Immature natural killer cell (primary cell): ENCODE measurements around the gene EPB41L2. TPM values are rescaled to one million over a fixed set of nuclear protein-coding genes. Genes with fewer than 3 reads are reported as not detected.
"Not testable (repeated sequence)": the region's sequence is repeated elsewhere in the genome, so short reads cannot be mapped to it uniquely, and the experiment has no call there.

Experiments
- DNase-seq, 3 donors: peaks; one replicate each; pipeline ENCODE4 v3.0.0; 2022; ENCODE audit warnings: mixed read lengths in 1 of 3
- H3K27ac Mint-ChIP-seq, 6 donors: one replicate each; pipeline ENCODE4 v1.8.0; 2020; ENCODE audit warnings: mixed read lengths in 6 of 6, mild to moderate bottlenecking in 5 of 6, inconsistent platforms in 4 of 6, moderate library complexity in 3 of 6
- H3K27me3 Mint-ChIP-seq, 3 donors: one replicate each; pipeline ENCODE4 v1.8.0; 2020 to 2021; ENCODE audit warnings: low read depth in 3 of 3, mild to moderate bottlenecking in 3 of 3, mixed read lengths in 3 of 3, moderate library complexity in 3 of 3, inconsistent platforms in 1 of 3
- H3K36me3 Mint-ChIP-seq, 3 donors: one replicate each; pipeline ENCODE4 v1.8.0; 2020; ENCODE audit warnings: mixed read lengths in 3 of 3, inconsistent platforms in 2 of 3, mild to moderate bottlenecking in 2 of 3
- H3K4me1 Mint-ChIP-seq, 2 donors: one replicate each; pipeline ENCODE4 v1.8.0; 2020; ENCODE audit warnings: inconsistent platforms in 2 of 2, mild to moderate bottlenecking in 2 of 2, mixed read lengths in 2 of 2, moderate library complexity in 1 of 2
- H3K4me3 Mint-ChIP-seq, 5 donors: one replicate each; pipeline ENCODE4 v1.8.0; 2020; ENCODE audit warnings: mild to moderate bottlenecking in 5 of 5, mixed read lengths in 5 of 5, inconsistent platforms in 3 of 5, moderate library complexity in 3 of 5
- H3K9me3 Mint-ChIP-seq, 6 donors: one replicate each; pipeline ENCODE4 v1.8.0; 2020; ENCODE audit warnings: mild to moderate bottlenecking in 6 of 6, mixed read lengths in 6 of 6, inconsistent platforms in 4 of 6, moderate library complexity in 3 of 6
- polyA plus RNA-seq, 3 donors: library from polyadenylated mRNA; unstranded; fragments of 300-500 nt; fragmentation: Illumina TruSeq; gene quantifications; one replicate each; pipeline ENCODE4 v1.2.3, GENCODE V29; 2021

EPB41L2 gene
- polyA plus RNA-seq, 3 donors from 2014 or later = 0.81 to 1.3 TPM; not detected in 1

DNA sequence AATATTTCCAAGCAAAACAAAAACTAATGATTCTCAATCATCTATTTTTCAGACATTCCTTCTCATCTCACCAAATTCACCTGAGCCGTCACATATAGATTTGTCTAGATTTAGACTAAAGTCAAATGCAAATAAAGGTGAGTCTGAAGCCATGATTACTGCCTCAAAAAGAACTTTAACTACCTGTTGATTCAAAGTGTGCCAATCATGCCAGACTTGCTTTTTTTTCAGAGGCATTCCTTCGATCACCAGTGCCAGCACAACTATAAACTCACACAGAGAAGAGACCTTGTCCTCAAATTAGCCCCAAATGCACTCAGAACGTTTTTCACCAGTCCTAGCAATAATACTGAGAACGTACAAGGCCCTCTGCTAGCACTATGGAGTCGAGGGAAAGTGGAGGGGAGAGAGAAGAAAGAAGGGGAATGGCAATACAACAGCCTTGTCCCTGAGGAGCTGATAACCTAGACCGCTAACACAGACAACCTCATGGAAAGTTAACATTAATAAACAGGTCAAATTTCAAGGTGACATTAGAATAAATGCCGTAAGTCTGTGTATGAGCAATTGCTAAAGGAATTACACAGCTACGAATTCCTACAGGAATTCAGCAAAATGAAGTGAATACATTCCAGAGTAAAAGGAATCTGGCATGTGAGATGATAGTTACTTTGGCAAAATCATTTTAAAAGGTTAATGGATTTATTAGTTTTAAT, 60.9 kb downstream of the EPB41L2 start:
- H3K4me1 Mint-ChIP-seq = no peaks in the 10 kb centered on the region
- H3K9me3 Mint-ChIP-seq = peaks cover under 1 to 6% (median 5%) of the 10 kb centered on the region in 6 donors
- H3K36me3 Mint-ChIP-seq = peaks cover 0 to 4% (median 3%) of the 10 kb centered on the region in 3 donors
- H3K27me3 Mint-ChIP-seq = peaks cover 2 to 4% (median 3%) of the 10 kb centered on the region in 3 donors
- H3K27ac Mint-ChIP-seq = no peak overlapping the region
- DNase-seq = no peak
- H3K4me3 Mint-ChIP-seq = no peak overlapping the region

DNA sequence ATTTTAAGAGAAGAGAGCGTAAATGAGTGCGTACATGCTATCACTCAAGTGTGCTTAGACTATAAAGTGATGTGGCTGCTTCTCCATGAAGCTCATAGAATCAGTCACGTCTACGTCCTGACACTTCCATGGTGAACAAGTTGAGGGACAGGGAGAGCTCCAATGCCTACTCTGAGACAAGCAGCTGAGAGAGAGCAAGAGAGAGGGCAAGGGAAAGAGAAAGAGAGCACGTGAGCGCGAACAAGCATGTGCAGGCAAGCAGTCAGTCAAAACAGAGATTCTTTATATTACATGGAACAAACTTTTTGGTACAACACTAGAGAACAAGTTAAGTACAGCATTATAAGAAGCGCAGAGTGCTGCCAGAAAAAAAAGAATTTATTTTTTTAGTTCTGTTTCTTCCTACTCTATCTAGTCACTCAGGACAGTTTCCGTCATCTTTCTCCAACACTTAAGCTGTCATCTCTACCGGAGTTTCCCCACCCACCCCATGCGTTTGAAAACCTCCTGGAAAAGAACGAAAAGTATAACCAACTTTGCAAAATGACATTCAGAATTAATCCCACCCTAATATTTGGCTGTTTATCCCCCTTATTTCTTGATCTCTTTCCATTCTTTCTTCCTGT, 61.8 kb downstream of the EPB41L2 start:
- Mint-ChIP-seq H3K36me3 (no peaks in the 10 kb centered on the region), H3K27ac (no peak overlapping the region), H3K4me1 (no peaks in the 10 kb centered on the region), H3K9me3 (no peaks in the 10 kb centered on the region), H3K4me3 (no peak overlapping the region), H3K27me3 (peaks cover 2 to 3% (median 3%) of the 10 kb centered on the region in 3 donors)
- DNase-seq = no peak

GRCh38 chr6:131000544-131000943, 62.5 kb downstream of the EPB41L2 start:
- H3K27ac Mint-ChIP-seq = no peak overlapping the region
- peaks cover 0 to 2% (median 0%) of the 10 kb centered on the region in 6 donors for H3K9me3 Mint-ChIP-seq
- peaks cover 3% of the 10 kb centered on the region in 3 donors for H3K27me3 Mint-ChIP-seq
- no peak overlapping the region for H3K4me3 Mint-ChIP-seq
- no peak for DNase-seq
- no peaks in the 10 kb centered on the region for H3K4me1 Mint-ChIP-seq
- H3K36me3 Mint-ChIP-seq = no peaks in the 10 kb centered on the region

DNA sequence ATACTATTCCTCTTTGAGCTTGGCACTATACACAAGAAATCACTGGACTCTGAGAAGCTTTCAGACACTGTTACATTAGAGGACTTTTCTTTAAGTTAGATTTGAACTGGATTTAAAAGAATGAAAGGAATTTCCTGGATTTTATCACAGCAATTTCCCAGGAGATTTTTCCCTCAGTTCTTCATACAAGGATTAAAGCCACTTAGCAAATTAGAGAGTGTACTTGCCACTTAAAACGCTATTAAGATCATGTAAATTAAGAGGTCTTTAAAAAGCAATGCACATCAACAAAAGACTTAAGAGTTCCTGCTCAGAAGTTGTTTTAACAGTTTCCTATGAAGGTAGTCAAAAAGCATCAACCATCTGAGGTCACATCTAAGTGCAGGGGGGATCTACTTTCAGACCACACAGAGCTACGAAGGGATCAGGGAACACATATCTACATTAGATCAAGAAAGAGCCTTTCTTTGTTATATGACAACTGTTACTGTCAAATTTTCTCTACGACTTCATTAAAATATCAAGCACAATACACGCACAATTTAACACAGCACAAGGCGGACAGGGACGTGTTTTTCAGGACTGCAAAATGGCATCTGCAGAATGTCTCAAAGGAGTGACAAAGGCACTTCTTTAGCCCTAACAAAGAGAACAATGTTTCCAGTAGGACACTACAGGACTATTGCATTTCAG, 65.8 kb downstream of the EPB41L2 start:
- H3K36me3 Mint-ChIP-seq = no peaks in the 10 kb centered on the region
- H3K4me1 Mint-ChIP-seq = no peaks in the 10 kb centered on the region
- H3K4me3 Mint-ChIP-seq = no peak overlapping the region
- peaks cover 0 to 2% (median 0%) of the 10 kb centered on the region in 6 donors for H3K9me3 Mint-ChIP-seq
- no peak overlapping the region for H3K27ac Mint-ChIP-seq
- no peak for DNase-seq
- peaks cover 3 to 5% (median 3%) of the 10 kb centered on the region in 3 donors for H3K27me3 Mint-ChIP-seq

DNA sequence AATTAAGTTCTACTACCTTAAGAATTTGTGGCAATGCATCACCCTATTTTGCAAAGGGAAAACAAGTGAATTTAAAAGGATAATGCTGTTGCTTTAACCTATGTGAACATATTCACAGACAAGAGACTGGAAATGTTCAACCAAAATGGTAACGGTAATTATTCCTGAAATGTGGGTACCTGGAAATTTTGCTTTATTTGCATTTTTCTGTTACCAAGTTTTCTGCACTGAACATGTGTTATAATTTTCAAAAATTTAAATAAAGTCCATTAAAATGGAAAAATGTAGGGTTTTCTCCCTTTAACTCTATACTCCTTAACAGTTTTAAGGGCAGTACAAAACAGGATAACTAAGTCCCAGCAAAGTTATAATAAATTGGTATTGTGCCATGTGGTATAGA, 66.4 kb downstream of the EPB41L2 start:
- H3K27me3 Mint-ChIP-seq = peaks cover 2 to 5% (median 2%) of the 10 kb centered on the region in 3 donors
- no peak overlapping the region for H3K4me3 Mint-ChIP-seq
- H3K27ac Mint-ChIP-seq = no peak overlapping the region
- no peak for DNase-seq
- no peaks in the 10 kb centered on the region for H3K36me3 Mint-ChIP-seq
- no peaks in the 10 kb centered on the region for H3K4me1 Mint-ChIP-seq
- peaks cover 0 to 2% (median 0%) of the 10 kb centered on the region in 6 donors for H3K9me3 Mint-ChIP-seq

GRCh38 chr6:130995783-130996447, 67.1 kb downstream of the EPB41L2 start:
- H3K27ac Mint-ChIP-seq = no peak overlapping the region
- H3K36me3 Mint-ChIP-seq = no peaks in the 10 kb centered on the region
- peaks cover 0 to 5% (median 2%) of the 10 kb centered on the region in 3 donors for H3K27me3 Mint-ChIP-seq
- no peak for DNase-seq
- peaks cover 0 to 2% (median 0%) of the 10 kb centered on the region in 6 donors for H3K9me3 Mint-ChIP-seq
- H3K4me3 Mint-ChIP-seq = no peak overlapping the region
- H3K4me1 Mint-ChIP-seq = no peaks in the 10 kb centered on the region

DNA sequence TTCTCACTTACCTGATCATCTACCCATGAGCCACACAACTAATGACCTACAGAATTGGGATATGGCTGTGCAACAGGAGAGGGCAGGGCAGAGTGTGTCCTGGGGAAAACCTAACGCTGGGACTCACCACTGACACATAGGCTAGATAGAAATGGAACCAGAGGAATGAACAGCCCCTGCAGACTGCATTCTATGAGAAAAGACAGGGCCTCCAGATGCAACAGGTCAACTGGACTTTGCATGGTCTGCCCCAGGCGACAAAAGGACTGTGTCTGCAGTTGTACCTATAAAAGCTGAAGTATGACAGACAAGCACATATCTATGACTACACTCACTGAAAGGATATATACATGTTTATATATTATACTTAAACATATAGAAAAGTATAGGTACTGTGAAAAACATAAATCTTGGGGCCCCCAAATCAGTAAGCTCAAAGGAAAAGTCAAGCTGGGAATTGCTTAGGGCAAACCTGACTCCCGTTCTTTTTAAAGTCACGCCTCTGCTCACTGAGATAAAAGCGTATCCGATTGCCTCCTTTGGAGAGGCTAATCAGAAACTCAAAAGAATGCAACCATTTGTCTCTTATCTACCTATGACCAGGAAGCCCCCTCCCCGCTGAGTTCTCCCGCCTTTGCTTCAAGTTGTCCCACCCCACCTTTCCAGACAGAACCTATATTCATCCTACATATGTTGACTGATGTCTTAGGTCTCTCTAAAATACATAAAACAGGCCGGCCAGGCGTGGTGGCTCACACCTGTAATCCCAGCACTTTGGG, 68.5 kb downstream of the EPB41L2 start:
- Mint-ChIP-seq H3K27me3 (peaks cover 2 to 3% (median 2%) of the 10 kb centered on the region in 3 donors), H3K9me3 (peaks cover 0 to 2% (median 0%) of the 10 kb centered on the region in 6 donors), H3K27ac (no peak overlapping the region), H3K36me3 (no peaks in the 10 kb centered on the region), H3K4me3 (no peak overlapping the region), H3K4me1 (no peaks in the 10 kb centered on the region)
- no peak for DNase-seq

DNA sequence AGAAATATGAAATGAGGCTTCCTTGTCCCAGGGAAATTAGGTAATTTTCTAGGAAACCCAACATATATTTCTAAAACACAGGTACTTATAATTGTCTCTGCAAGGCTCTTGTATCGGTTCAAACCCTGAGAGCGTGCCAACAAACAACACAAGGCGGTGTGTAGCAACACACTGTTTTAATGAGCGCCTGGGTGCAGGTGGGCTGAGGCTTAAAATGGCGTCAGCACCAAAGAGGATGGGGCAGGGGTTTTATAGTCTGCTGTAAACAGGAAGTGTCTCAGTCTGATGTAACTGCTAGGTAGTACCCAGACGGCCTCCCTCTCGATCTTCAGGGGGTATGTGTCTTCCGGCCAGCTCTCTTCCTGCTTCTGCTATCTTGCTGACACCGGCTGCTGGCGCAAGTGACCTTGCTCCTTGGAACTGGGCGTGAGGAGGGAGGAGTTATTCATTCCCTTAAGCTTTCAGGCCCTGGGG, 69.7 kb downstream of the EPB41L2 start:
- peaks cover 0 to 2% (median 0%) of the 10 kb centered on the region in 6 donors for H3K9me3 Mint-ChIP-seq
- no peak for DNase-seq
- H3K4me3 Mint-ChIP-seq = no peak overlapping the region
- H3K27me3 Mint-ChIP-seq = peaks cover 2 to 3% (median 2%) of the 10 kb centered on the region in 3 donors
- no peaks in the 10 kb centered on the region for H3K4me1 Mint-ChIP-seq
- no peak overlapping the region for H3K27ac Mint-ChIP-seq
- H3K36me3 Mint-ChIP-seq = no peaks in the 10 kb centered on the region

DNA sequence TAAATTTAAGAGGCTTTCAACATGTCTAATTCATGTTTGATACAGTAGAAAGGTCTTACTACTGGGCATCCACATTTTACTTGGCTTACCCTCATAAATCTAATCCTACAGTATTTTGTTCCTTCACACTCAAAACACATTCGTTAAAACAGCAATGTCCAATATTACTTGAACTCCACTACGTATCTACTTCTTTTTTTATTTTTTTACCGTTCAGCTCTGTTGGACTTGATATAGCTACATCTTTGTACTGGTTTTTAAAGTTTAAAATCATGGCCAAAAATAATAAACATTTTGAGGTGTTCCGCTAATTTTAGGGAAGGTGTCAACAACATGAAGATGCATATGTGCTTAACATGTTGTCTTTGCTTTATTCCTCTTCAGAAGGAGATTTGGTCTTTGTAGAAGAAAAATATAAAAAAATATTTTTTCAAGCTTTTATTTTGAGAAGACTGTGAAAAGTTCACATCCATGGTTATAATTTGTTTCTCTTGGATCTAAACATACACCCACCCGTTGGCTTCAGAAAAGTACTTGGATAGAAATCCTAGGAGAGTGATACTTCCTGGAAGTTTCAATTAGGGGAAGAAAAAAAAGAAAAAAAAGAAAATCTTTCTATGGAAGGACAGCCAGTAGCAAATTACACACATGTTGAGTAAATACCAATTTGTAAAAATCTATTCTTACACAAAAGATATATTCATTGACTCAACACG, 71.5 kb downstream of the EPB41L2 start:
- Mint-ChIP-seq H3K9me3 (peaks cover 0 to 2% (median 0%) of the 10 kb centered on the region in 6 donors), H3K27ac (no peak overlapping the region), H3K4me3 (no peak overlapping the region), H3K4me1 (no peaks in the 10 kb centered on the region), H3K36me3 (no peaks in the 10 kb centered on the region), H3K27me3 (peaks cover 2 to 3% (median 2%) of the 10 kb centered on the region in 3 donors)
- no peak for DNase-seq

- H3K36me3 Mint-ChIP-seq, H3K4me3 Mint-ChIP-seq, H3K4me1 Mint-ChIP-seq, DNase-seq, H3K27ac Mint-ChIP-seq, H3K27me3 Mint-ChIP-seq, H3K9me3 Mint-ChIP-seq: not testable (repeated sequence)
Measured at GRCh38 chr6:130987539-130987938, 75.5 kb downstream of the EPB41L2 start.

DNA sequence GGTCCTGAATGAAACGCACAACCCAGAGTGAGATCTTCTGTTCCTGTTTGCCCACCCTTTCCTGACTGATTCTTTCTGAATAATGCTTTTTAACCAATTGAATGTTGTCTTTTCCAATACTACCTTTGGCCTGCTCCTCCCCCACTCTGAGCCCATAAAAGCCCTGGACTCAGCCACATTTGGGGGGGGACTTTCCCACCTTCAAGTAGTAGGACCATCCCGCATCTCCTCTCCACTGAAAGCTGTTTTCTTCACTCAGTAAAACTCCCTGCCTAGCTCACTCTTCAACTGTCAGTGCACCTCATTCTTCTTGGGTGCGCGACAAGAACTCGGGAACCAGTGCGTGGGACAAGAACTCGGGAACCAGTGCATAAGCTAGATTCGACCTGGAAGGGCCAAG, 77.9 kb downstream of the EPB41L2 start:
- Mint-ChIP-seq H3K27ac (no peak overlapping the region), H3K9me3 (peaks cover 0 to 6% (median 0%) of the 10 kb centered on the region in 6 donors), H3K27me3 (peaks cover 0 to 4% (median 0%) of the 10 kb centered on the region in 3 donors), H3K4me1 (no peaks in the 10 kb centered on the region), H3K36me3 (peaks cover 0 to 3% (median 0%) of the 10 kb centered on the region in 3 donors), H3K4me3 (no peak overlapping the region)
- DNase-seq = no peak

DNA sequence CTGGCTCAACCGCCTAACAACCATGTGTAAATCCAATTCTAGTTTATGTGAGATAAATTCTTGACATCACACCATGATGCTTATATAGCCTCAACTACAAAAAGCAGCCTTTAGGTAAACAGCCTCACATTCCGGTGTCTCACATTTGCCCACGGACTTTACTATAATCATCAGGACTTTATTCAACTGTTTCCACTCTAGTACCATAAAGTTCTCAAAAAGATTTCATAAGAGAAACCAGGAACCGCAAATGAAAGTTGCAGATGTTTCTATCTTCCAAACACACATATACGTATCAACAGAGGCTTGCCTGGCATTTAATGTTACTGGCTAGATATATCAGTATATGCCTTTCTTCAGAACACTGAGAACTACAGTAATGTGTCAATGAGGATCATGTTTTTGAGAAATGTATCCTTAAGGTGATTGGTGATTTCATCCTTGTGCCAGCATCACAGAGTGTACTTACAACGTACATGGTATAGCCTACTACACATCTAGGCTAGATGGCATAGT, 80.0 kb downstream of the EPB41L2 start:
- H3K9me3 Mint-ChIP-seq = peaks cover 0 to 6% (median 0%) of the 10 kb centered on the region in 6 donors

More for the DNA sequence above, 80.0 kb downstream of the EPB41L2 start:
- Mint-ChIP-seq H3K27me3 (peaks cover 0 to 7% (median 5%) of the 10 kb centered on the region in 3 donors), H3K36me3 (peaks cover 0 to 3% (median 0%) of the 10 kb centered on the region in 3 donors), H3K27ac (no peak overlapping the region), H3K4me1 (no peaks in the 10 kb centered on the region), H3K4me3 (no peak overlapping the region)
- no peak for DNase-seq
